HCT116 (cell line): ENCODE measurements around the gene SLC25A10.

ENCODE experiments used
- SP1 ChIP-seq: IDR thresholded peaks from 2 replicates; pipeline ENCODE4 v1.6.1; 2012; ENCODE audit warnings: low read depth
- YY1 ChIP-seq: IDR thresholded peaks from 2 replicates; pipeline ENCODE4 v1.6.1; 2011; ENCODE audit warnings: low read length, low read depth, moderate library complexity, mild to moderate bottlenecking; ENCODE audit not compliant: insufficient replicate concordance; ENCODE audit errors: extremely low read depth
- TF ChIP-seq, protein P1 (sequence below), 3 experiments: fragments of 200-600 bp in 1 of 3; sonication (generic) in 1 of 3; IDR thresholded peaks in 2 of 3; conservative IDR thresholded peaks in 1 of 3; 2 replicates each; pipeline ENCODE4 v1.5.1; 2012 to 2017; ENCODE audit warnings: low read depth in 2 of 3, low read length in 2 of 3, antibody characterized with exemption in 1 of 3, borderline replicate concordance in 1 of 3, control low read depth in 1 of 3, mild to moderate bottlenecking in 1 of 3, mixed read lengths in 1 of 3, mixed run types in 1 of 3, moderate library complexity in 1 of 3; ENCODE audit not compliant: insufficient read depth in 1 of 3

- TF ChIP-seq, protein P1, sequence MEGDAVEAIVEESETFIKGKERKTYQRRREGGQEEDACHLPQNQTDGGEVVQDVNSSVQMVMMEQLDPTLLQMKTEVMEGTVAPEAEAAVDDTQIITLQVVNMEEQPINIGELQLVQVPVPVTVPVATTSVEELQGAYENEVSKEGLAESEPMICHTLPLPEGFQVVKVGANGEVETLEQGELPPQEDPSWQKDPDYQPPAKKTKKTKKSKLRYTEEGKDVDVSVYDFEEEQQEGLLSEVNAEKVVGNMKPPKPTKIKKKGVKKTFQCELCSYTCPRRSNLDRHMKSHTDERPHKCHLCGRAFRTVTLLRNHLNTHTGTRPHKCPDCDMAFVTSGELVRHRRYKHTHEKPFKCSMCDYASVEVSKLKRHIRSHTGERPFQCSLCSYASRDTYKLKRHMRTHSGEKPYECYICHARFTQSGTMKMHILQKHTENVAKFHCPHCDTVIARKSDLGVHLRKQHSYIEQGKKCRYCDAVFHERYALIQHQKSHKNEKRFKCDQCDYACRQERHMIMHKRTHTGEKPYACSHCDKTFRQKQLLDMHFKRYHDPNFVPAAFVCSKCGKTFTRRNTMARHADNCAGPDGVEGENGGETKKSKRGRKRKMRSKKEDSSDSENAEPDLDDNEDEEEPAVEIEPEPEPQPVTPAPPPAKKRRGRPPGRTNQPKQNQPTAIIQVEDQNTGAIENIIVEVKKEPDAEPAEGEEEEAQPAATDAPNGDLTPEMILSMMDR (IDR thresholded peaks at IDR 0.05 in 2 of 3, conservative IDR thresholded peaks at IDR 0.05 in 1 of 3; ENCODE audit: borderline replicate concordance in 1 of 3, insufficient read depth in 1 of 3, low read depth in 2 of 3, low read length in 2 of 3): no peak
- TF ChIP-seq YY1 (no peak), SP1 (no peak)
Observed at GRCh38 chr17:81707725-81708646, 4.1 kb upstream of the SLC25A10 start.
